ENCODE results near the gene TMEM200B. TPM values are rescaled to one million over a fixed set of nuclear protein-coding genes. Genes with fewer than 3 reads are reported as not detected.

TMEM200B gene
- total and polyA plus RNA-seq, 2 donors (not counting 1 experiment from before 2014, with no cell fraction given) = 17.7 to 20.8 TPM

DNA sequence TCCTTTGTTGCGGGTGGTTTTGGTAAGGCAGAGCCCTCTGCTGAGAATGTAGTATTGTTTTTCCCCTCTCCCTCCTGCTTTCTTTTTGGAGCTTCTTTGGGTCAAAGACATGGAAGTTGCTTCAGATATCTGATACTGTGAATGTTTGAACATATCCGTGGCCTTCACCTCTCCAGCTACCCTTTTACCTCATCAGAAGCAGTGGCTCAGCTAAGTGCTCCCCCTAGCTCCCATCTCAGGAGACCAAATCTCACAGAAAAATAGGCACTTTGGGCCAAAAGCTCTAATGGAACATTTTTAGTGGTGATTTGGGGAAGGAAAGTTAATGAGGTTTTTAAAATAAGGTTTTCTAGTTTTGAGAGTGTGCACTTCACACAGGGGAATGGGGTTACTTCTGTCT is 6.3 kb downstream of the TMEM200B start:
- Histone ChIP-seq H3K4me3 (replicated peaks in 1 of 4; ENCODE audit: control extremely low read depth in 1 of 4, insufficient read depth in 1 of 4, low read depth in 3 of 4, low read length in 4 of 4) (no peak overlapping the region), H3K36me3 (ENCODE audit: control insufficient read depth, insufficient read depth, low read length) (peaks cover 7% of the 10 kb centered on the region), H4K20me1 (ENCODE audit: control insufficient read depth, extremely low read depth, insufficient read depth, low read length) (no peaks in the 10 kb centered on the region), H3K4me1 (ENCODE audit: control insufficient read depth, extremely low read depth, insufficient read depth, low read length) (peaks cover 9% of the 10 kb centered on the region), H3K9ac (ENCODE audit: insufficient read depth, low read length) (no peak overlapping the region), H3K79me2 (ENCODE audit: control insufficient read depth, insufficient read depth, low read length) (peaks cover 20% of the 10 kb centered on the region), H2AFZ (ENCODE audit: low read length) (no peak overlapping the region), H3K4me2 (ENCODE audit: extremely low read depth, insufficient read depth, low read length) (no peak overlapping the region), H3K27me3 (ENCODE audit: control insufficient read depth, insufficient read depth, low read length) (no peaks in the 10 kb centered on the region), H3K9me3 (ENCODE audit: control insufficient read depth, insufficient read depth, low read depth, low read length) (no peaks in the 10 kb centered on the region), H3K27ac (ENCODE audit: insufficient read depth, low read length) (no peak overlapping the region)
- DNase-seq (ENCODE audit: low read depth in 2 of 2) = no peak
- TF ChIP-seq, protein P1, sequence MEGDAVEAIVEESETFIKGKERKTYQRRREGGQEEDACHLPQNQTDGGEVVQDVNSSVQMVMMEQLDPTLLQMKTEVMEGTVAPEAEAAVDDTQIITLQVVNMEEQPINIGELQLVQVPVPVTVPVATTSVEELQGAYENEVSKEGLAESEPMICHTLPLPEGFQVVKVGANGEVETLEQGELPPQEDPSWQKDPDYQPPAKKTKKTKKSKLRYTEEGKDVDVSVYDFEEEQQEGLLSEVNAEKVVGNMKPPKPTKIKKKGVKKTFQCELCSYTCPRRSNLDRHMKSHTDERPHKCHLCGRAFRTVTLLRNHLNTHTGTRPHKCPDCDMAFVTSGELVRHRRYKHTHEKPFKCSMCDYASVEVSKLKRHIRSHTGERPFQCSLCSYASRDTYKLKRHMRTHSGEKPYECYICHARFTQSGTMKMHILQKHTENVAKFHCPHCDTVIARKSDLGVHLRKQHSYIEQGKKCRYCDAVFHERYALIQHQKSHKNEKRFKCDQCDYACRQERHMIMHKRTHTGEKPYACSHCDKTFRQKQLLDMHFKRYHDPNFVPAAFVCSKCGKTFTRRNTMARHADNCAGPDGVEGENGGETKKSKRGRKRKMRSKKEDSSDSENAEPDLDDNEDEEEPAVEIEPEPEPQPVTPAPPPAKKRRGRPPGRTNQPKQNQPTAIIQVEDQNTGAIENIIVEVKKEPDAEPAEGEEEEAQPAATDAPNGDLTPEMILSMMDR (conservative IDR thresholded peaks at IDR 0.05 in 1 of 2, IDR thresholded peaks at IDR 0.05 in 1 of 2; ENCODE audit: low read depth in 1 of 2, low read length in 2 of 2) = peak; percentile 29 to 45
- TF ChIP-seq EZH2 (IDR thresholded peaks at IDR 0.05; ENCODE audit: low read length, missing control alignments) = no peak

DNA sequence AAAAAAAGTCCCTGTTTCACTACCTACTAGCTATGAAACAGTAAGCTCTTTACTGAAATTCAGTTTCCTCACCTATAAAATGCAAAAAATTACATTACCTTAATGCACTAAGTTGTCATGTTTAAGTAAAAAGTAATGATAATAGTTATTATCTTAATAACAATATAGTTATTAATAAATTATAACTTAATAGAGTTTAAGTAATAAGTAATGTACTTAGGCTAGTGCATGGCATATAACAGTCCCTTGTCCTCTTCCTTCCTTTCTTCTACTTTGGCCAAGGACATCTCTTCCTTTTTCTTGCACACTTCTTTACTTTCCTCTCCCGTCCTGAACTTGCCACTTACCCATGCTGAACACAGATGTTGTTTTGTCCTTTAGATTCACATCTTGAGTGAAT is 9.0 kb downstream of the TMEM200B start:
- H3K4me2 ChIP-seq (ENCODE audit: extremely low read depth, insufficient read depth, low read length) = no peak overlapping the region
- no peak overlapping the region for H3K9ac ChIP-seq (ENCODE audit: insufficient read depth, low read length)
- H4K20me1 ChIP-seq (ENCODE audit: control insufficient read depth, extremely low read depth, insufficient read depth, low read length) = no peaks in the 10 kb centered on the region
- no peak overlapping the region for H3K27ac ChIP-seq (ENCODE audit: insufficient read depth, low read length)
- DNase-seq (ENCODE audit: low read depth in 2 of 2) = no peak
- H3K27me3 ChIP-seq (ENCODE audit: control insufficient read depth, insufficient read depth, low read length) = no peaks in the 10 kb centered on the region
- H2AFZ ChIP-seq (ENCODE audit: low read length) = no peak overlapping the region
- no peaks in the 10 kb centered on the region for H3K9me3 ChIP-seq (ENCODE audit: control insufficient read depth, insufficient read depth, low read depth, low read length)
- no peaks in the 10 kb centered on the region for H3K4me1 ChIP-seq (ENCODE audit: control insufficient read depth, extremely low read depth, insufficient read depth, low read length)
- TF ChIP-seq, protein P1 (conservative IDR thresholded peaks at IDR 0.05 in 1 of 2, IDR thresholded peaks at IDR 0.05 in 1 of 2; ENCODE audit: low read depth in 1 of 2, low read length in 2 of 2) = no peak
- no peak for TF ChIP-seq EZH2 (IDR thresholded peaks at IDR 0.05; ENCODE audit: low read length, missing control alignments)
- H3K36me3 ChIP-seq (ENCODE audit: control insufficient read depth, insufficient read depth, low read length) = no peaks in the 10 kb centered on the region
- no peak overlapping the region for H3K4me3 ChIP-seq (replicated peaks in 1 of 4; ENCODE audit: control extremely low read depth in 1 of 4, insufficient read depth in 1 of 4, low read depth in 3 of 4, low read length in 4 of 4)
- no peaks in the 10 kb centered on the region for H3K79me2 ChIP-seq (ENCODE audit: control insufficient read depth, insufficient read depth, low read length)

DNA sequence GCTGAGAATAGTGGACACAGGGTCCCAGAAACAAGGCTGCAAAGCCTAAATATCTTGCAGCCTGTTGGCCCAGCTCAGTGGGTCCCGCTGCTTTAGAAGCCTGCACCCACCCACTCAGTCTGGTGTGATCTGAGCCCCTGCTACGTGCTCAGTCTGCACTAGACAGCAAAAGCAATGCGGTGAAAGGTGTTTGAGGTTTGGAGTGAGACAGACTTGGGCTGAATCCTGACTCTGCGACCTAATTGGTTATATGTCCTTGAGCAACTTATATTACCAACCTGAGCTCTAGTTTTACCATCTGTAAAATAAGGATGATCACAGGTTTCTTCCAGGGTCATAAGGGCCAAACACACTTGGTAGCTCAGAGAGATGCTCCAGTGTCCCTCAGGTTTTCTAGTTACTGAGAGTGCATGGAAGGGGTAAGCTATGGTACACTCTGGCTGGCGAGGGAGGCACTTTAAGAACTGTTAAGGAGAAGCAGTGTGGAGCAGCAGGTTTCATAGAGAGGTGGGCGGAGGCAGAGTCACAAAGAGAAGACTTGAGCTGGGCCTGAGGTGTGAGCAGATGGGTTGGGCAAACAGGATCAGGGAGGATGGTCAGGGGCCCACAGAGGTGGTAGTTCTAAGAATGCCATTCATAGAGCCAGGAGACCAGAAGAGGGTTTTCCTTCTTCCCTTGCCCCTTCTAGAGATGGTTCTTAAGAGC is 10.1 kb downstream of the TMEM200B start:
- Histone ChIP-seq H3K4me1 (ENCODE audit: control insufficient read depth, extremely low read depth, insufficient read depth, low read length) (no peaks in the 10 kb centered on the region), H3K36me3 (ENCODE audit: control insufficient read depth, insufficient read depth, low read length) (no peaks in the 10 kb centered on the region), H3K9me3 (ENCODE audit: control insufficient read depth, insufficient read depth, low read depth, low read length) (no peaks in the 10 kb centered on the region), H2AFZ (ENCODE audit: low read length) (no peak overlapping the region), H3K79me2 (ENCODE audit: control insufficient read depth, insufficient read depth, low read length) (no peaks in the 10 kb centered on the region), H3K4me2 (ENCODE audit: extremely low read depth, insufficient read depth, low read length) (no peak overlapping the region), H3K9ac (ENCODE audit: insufficient read depth, low read length) (no peak overlapping the region), H3K4me3 (replicated peaks in 1 of 4; ENCODE audit: control extremely low read depth in 1 of 4, insufficient read depth in 1 of 4, low read depth in 3 of 4, low read length in 4 of 4) (no peak overlapping the region), H4K20me1 (ENCODE audit: control insufficient read depth, extremely low read depth, insufficient read depth, low read length) (no peaks in the 10 kb centered on the region), H3K27me3 (ENCODE audit: control insufficient read depth, insufficient read depth, low read length) (no peaks in the 10 kb centered on the region), H3K27ac (ENCODE audit: insufficient read depth, low read length) (no peak overlapping the region)
- DNase-seq (ENCODE audit: low read depth in 2 of 2) = no peak
- TF ChIP-seq, protein P1 (conservative IDR thresholded peaks at IDR 0.05 in 1 of 2, IDR thresholded peaks at IDR 0.05 in 1 of 2; ENCODE audit: low read depth in 1 of 2, low read length in 2 of 2) = no peak
- no peak for TF ChIP-seq EZH2 (IDR thresholded peaks at IDR 0.05; ENCODE audit: low read length, missing control alignments)

All from fibroblast of lung (primary cell).